GM18868 (cell line): ENCODE data around the gene KBTBD12.

Experiments used
- ATAC-seq: cut with Tn5 transposase; IDR thresholded peaks from one replicate; pipeline ENCODE4 v1.9.1; 2021; ENCODE audit warnings: mild to moderate bottlenecking, moderate library complexity; ENCODE audit not compliant: unreplicated experiment

Gene KBTBD12

GRCh38 chr3:128009952-128010846, 95.2 kb downstream of the KBTBD12 start:
- ATAC-seq = no peak

- no peak for ATAC-seq
Observed at GRCh38 chr3:128011140-128011539, 96.1 kb downstream of the KBTBD12 start.

- no peak for ATAC-seq
Observed at GRCh38 chr3:128012050-128012449, 97.0 kb downstream of the KBTBD12 start.

GRCh38 chr3:128014548-128014947, 99.5 kb downstream of the KBTBD12 start:
- ATAC-seq = no peak

- ATAC-seq = no peak
Observed at GRCh38 chr3:128016502-128016901, 101.5 kb downstream of the KBTBD12 start.

- no peak for ATAC-seq
Observed at GRCh38 chr3:128021768-128022372, 106.8 kb downstream of the KBTBD12 start.

GRCh38 chr3:128033102-128033501, 118.1 kb downstream of the KBTBD12 start:
- no peak for ATAC-seq

- no peak for ATAC-seq
Observed at GRCh38 chr3:128036119-128036518, 121.1 kb downstream of the KBTBD12 start.
